Measurements from ENCODE around the gene CYS1. TPM values are rescaled to one million over a fixed set of nuclear protein-coding genes. Genes with fewer than 3 reads are reported as not detected.
"Not testable (repeated sequence)": the region's sequence is repeated elsewhere in the genome, so short reads cannot be mapped to it uniquely, and the experiment has no call there.

Gene CYS1
- total RNA-seq, 2 experiments from 2014 or later, result 0.11 to 0.14 TPM

DNA sequence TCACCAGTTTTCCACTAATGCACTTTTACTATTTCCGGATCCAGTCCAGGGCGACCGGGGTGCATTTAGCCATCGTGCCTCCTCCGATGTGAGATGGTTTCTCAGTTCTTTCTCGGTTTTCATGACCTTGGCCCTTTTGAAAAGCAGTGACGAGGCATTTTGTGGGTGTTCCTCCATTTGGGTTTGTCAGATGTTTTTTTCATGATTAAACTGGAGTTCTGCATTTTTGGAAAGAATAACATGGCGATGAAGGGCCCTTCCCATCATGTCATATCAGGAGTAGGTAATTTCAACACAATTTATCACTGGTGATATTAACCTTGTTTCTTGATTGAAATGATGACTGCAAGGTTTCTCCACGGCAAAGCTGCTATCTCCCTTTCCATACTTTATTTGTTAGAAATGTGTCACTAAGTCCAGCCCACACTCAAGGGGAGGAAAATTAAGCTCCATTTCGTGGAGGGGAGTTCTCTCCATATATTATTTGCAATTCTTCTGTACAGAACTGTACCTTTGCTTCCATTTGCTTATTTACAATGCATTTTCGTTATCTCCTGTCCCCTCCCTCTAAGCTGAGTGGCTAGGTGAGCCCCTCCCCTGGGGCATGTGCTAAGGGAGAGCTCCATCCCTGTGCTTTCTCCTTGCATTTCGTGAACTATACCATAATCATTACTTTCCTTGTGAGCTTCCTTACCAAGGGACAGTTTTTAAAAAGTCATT, 45.7 kb downstream of the CYS1 start:
- Mint-ChIP-seq H3K9me3 (no peaks in the 10 kb centered on the region), H3K4me3 (no peak overlapping the region), H3K36me3 (no peaks in the 10 kb centered on the region), H3K27ac (no peak overlapping the region), H3K27me3 (peaks cover 7% of the 10 kb centered on the region), H3K4me1 (peaks cover 5% of the 10 kb centered on the region)
- DNase-seq (no peak), ATAC-seq (ENCODE audit: low read depth) (no peak)
- POLR2A ChIA-PET, result no interaction called here

DNA sequence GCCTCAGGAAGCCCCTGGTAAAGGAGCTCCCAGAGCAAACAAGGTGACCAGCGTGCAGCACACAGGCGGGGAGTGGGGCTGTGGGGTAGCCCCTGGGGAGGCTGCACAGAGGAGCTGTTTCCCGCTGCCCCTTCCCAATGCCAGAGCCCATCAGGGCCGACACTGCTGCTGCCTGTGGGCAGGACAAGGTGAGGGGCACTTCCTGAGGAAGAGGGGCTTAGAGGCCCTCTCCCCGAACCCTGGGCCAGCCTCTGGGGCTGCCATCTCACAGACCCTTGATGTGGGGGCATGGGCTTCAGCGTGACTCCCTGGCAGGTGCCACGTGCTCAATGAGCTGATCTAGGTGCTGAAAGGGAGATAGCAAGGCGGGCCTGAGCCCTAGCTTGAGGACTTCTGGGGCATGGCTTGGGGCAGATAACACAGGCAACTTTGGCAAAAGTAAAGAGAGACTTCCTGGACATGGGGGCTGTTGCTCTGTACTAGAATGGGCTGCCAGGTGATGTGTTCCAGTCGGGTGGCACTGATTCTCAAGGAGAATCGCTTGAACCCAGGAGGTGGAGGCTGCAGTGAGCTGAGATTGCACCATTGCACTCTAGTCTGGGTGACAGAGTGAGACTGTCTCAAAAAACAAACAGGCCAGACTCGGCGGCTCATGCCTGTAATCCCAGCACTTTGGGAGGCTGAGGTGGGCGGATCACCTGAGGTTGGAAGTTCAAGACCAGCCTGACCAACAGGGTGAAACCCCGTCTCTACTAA, 46.8 kb downstream of the CYS1 start:
- POLR2A ChIA-PET, result no interaction called here
- ATAC-seq (ENCODE audit: low read depth) (no peak), DNase-seq (no peak)
- H3K36me3 Mint-ChIP-seq, result no peaks in the 10 kb centered on the region
- H3K4me1 Mint-ChIP-seq, result peaks cover 10% of the 10 kb centered on the region
- H3K27ac Mint-ChIP-seq, result no peak overlapping the region
- H3K27me3 Mint-ChIP-seq, result peaks cover 7% of the 10 kb centered on the region
- no peak overlapping the region for H3K4me3 Mint-ChIP-seq
- no peaks in the 10 kb centered on the region for H3K9me3 Mint-ChIP-seq

DNA sequence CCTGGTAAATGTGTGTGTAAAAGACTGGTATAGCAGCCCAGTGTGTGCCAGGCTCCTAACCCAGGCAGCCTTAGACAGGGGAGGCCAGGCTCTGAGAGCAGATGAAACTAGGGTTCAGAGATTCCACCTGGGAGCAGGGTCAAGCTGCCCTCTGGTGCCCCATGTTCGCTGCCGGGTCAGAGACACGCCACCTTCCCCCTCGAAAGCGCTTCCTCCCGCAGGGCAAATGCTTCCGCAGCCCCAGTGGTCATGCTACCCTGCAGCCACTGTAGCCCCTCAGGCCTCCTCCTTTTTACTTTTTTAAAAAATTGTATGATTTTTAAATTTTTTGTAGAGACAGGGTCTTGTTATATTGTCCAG, 47.5 kb downstream of the CYS1 start:
- peaks cover 7% of the 10 kb centered on the region for H3K27me3 Mint-ChIP-seq
- DNase-seq, result no peak
- no peaks in the 10 kb centered on the region for H3K9me3 Mint-ChIP-seq
- H3K4me1 Mint-ChIP-seq, result peaks cover 10% of the 10 kb centered on the region
- H3K4me3 Mint-ChIP-seq, result no peak overlapping the region
- POLR2A ChIA-PET, result no interaction called here
- no peaks in the 10 kb centered on the region for H3K36me3 Mint-ChIP-seq
- no peak for ATAC-seq (ENCODE audit: low read depth)
- H3K27ac Mint-ChIP-seq, result no peak overlapping the region

DNA sequence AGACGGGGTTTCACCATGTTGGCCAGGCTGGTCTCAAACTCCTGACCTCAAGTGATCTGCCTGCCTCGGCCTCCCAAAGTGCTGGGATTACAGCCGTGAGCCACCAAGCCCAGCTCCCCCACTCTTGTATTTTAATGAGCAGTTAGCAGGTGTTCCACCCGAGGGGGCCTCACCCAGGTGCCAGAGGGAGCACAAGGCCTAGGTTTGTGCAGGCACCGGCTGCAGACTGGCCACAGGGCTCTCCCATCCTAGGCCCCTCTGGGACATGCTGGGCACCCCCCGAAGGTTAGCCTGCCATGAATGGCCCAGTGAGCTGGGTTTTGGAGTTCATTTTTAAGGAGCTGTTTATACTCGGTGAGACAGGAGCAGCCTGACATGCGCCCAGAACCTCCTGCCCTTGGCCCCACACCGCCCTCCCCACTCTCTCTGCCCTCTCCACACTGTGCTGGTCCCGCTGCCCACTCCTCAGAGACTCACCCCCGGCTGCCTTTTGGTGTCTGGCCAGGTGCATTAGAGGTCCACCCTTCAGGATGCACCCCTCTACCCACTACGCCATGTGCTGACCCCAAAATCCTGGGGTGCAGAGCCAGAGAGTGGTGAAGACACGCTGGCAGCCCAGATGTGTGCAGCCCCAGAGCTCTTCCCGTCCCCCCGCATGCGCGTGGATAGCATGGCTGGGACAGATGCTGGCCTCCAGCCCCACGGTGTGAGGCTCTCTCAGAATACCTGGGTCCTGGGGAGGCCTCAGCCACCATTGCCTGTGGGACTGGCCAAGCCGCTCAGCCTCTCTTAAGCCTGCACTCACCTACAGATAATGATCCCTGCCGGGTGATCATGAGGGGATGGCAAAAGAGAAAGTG, 48.1 kb downstream of the CYS1 start:
- Mint-ChIP-seq H3K4me3 (no peak overlapping the region), H3K36me3 (no peaks in the 10 kb centered on the region), H3K9me3 (no peaks in the 10 kb centered on the region), H3K4me1 (peaks cover 10% of the 10 kb centered on the region), H3K27me3 (peaks cover 7% of the 10 kb centered on the region), H3K27ac (no peak overlapping the region)
- DNase-seq, result no peak
- POLR2A ChIA-PET, result no interaction called here
- no peak for ATAC-seq (ENCODE audit: low read depth)

DNA sequence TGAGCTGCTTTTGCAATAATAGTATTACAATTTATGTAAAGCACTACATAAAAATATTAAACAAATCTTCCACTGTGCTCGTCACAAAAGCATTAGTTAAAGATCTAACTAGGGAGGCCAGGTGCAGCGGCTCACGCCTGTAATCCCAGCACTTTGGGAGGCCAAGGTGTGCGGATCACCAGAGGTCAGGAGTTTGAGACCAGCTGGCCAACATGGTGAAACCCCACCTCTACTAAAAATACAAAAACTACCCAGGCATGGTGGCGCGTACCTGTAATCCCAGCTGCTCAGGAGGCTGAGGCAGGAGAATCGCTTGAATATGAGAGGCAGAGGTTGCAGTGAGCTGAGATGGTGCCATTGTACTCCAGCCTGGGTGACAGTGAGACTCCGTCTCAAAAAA, 49.4 kb downstream of the CYS1 start:
- not testable (repeated sequence) for H3K4me3 Mint-ChIP-seq

DNA sequence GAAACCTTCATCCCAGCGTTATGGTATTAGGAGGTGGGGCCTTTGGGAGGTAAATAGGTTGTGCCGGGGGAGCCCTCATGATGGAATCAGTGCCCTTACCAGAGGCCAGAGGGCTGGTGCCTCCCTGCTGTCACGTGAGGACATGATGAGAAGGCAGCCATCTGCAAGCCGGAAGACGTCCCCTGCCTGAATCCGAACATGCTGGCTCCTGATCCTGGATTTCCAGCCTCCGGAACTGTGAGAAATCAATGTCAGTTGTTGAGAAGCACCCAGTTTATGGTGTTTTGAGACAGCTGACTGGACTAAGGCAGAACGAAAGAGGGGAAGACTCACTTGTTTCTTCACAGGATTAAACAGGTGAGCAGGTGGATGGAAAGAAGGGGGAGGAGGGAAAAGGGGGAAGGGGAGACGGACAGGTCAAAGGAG, 49.9 kb downstream of the CYS1 start:
- Mint-ChIP-seq H3K36me3 (no peaks in the 10 kb centered on the region), H3K9me3 (no peaks in the 10 kb centered on the region), H3K4me1 (peaks cover 10% of the 10 kb centered on the region), H3K27me3 (peaks cover 4% of the 10 kb centered on the region), H3K4me3 (no peak overlapping the region), H3K27ac (no peak overlapping the region)
- ATAC-seq (ENCODE audit: low read depth), result no peak
- POLR2A ChIA-PET, result no interaction called here
- DNase-seq, result no peak

More for the DNA sequence above, 49.4 kb downstream of the CYS1 start:
- POLR2A ChIA-PET; H3K36me3 Mint-ChIP-seq; ATAC-seq (ENCODE audit: low read depth); H3K9me3 Mint-ChIP-seq; DNase-seq; H3K27me3 Mint-ChIP-seq; H3K27ac Mint-ChIP-seq: not testable (repeated sequence)
- H3K4me1 Mint-ChIP-seq, result peaks cover 10% of the 10 kb centered on the region

DNA sequence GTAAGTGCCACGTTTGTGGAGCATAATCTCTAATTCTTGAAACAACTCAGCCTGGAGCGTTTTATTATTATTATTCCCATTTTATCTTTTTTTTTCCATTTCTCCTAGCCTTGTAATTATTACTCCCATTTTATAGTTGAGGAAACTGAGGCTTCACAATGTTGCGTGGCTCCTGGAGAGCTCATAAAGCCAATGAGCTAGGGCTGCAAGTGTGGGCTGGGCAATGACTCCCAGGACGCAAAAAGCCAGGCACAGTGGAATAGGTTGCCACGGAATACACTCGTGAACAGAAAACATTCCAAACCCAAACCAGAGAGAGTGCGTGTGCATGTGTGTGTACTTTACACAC, 50.4 kb downstream of the CYS1 start:
- ATAC-seq (ENCODE audit: low read depth) (no peak), DNase-seq (no peak)
- Mint-ChIP-seq H3K27ac (peak overlapping the region; percentile 56), H3K4me3 (peak overlapping the region; percentile 46), H3K36me3 (no peaks in the 10 kb centered on the region), H3K9me3 (no peaks in the 10 kb centered on the region), H3K4me1 (peaks cover 10% of the 10 kb centered on the region), H3K27me3 (peaks cover 3% of the 10 kb centered on the region)
- POLR2A ChIA-PET, result interaction anchor here (1.1 to 2.0 kb wide), 3 partner anchors 13 to 186 kb away, joined by 3 to 11 read pairs (median 4); partner anchors contain the start of genes KLF11 and TAF1B

DNA sequence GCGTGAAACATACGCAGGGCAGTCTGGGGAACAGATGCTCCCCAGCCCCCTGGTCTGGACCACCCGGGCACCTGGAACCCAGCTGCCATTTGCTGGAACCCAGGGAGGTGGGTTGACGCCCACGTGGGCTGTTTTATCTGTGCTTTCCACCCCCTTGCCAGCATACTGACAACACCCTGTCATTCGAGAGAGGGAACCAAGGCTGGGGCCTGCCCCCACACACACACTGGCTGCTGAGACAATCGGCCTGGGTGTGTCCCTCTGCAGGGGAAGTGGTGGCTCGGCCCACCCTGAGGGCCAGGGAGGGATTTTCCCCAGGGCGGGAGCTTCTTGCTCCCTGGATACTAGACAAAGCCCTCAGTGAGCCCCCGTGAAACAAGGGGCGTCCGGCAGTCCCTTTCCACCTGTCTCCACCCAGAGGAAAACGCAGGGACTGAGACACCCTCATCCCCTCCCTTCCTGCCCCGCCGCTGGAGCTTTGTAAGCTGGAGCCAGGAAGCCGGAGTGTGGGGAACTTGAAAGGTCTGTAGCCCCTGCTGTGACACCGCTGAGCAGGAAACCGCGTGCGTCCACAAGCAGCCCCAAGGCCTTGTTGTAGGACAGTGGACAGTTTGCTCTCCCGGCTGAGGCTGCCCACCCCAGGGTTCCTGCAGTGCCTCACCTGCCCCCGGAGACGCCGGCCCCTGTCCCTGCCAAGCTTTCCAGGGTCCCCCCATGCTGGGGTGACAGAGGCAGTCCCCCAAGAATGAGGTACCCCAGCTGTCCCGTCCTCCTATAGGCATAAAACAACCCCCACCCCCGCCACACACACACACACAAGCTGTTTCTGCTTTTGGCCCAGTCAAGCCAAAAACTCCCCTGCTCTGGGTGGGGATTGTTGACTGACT, 51.0 kb downstream of the CYS1 start:
- no peaks in the 10 kb centered on the region for H3K36me3 Mint-ChIP-seq
- H3K27ac Mint-ChIP-seq, result peak overlapping the region; percentile 56
- peaks cover under 1% of the 10 kb centered on the region for H3K27me3 Mint-ChIP-seq
- peak overlapping the region; percentile 46 for H3K4me3 Mint-ChIP-seq
- peaks cover 8% of the 10 kb centered on the region for H3K4me1 Mint-ChIP-seq
- POLR2A ChIA-PET, result interaction anchor here (0.5 to 2.0 kb wide), 4 partner anchors 13 to 186 kb away, joined by 3 to 11 read pairs (median 4); partner anchors contain the start of genes KLF11 and TAF1B
- no peaks in the 10 kb centered on the region for H3K9me3 Mint-ChIP-seq
- peak; percentile 95 for ATAC-seq (ENCODE audit: low read depth)
- peak; percentile 57 for DNase-seq

DNA sequence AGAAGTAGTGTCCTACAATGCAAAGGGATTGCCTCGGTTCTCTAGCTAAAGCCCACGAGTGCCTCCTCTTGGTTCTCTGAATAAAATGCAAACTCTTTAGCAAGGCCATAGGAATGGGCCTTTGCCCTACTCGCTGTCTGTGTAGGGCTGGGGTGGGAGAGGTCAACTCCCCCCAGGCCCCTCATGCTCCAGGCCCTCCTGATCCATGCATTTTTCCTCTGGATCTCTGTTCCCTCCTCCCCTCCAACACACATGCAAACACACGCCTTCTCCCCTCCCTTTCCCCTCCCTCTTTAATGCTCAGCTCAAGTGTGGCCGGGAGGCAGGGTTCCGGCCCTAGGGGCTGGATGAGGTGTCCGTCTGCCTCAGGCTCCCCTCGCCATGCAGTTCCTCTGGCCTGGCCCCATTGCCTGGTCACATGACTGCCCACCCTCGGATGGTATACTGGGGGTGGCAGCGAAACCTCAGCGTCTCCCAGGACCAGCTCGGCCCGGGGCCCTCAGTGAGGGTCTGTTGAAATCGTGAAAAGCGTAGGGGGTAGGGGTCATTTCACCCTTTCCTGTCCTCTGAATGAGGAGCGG, 51.7 kb downstream of the CYS1 start:
- peak overlapping the region; percentile 56 for H3K27ac Mint-ChIP-seq
- no peaks in the 10 kb centered on the region for H3K27me3 Mint-ChIP-seq
- DNase-seq, result no peak
- H3K4me3 Mint-ChIP-seq, result no peak overlapping the region
- no peak for ATAC-seq (ENCODE audit: low read depth)
- POLR2A ChIA-PET, result interaction anchor here (0.5 to 2.0 kb wide), 4 partner anchors 14 to 185 kb away, joined by 3 to 11 read pairs (median 4); partner anchors contain the start of genes KLF11 and TAF1B
- no peaks in the 10 kb centered on the region for H3K36me3 Mint-ChIP-seq
- peaks cover 8% of the 10 kb centered on the region for H3K4me1 Mint-ChIP-seq
- no peaks in the 10 kb centered on the region for H3K9me3 Mint-ChIP-seq

DNA sequence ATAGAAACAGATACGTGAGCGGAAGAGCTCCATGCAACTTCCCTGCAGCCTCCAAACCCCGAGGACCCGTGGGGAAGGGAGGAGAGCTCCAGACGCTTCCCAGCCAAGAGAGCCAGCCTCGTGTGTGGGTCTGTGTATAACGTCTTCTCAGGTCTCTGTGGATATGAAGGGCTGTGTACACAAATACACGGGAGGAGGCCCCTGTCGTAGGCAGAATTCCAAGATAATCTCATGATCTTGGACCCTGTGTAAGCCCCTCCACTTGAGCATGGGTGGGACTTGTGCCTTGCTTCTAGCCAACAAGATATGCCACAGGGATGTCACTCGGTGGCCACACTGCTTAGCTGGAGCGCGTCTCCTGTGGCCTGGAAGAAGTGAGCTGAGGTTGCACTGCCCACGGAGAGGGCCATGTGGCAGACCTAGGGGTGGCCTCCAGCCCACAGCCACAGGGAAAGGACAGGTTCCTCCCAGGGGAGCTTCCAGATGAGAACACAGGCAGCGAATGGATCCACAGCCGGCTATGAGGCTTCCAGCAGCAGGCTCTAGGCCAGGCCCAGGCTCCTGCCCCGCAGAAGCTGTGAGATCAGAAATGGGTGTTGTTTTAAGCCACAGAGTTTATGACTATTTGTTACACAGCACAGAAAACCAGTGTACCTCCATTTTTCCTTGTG, 52.4 kb downstream of the CYS1 start:
- H3K36me3 Mint-ChIP-seq, result no peaks in the 10 kb centered on the region
- no peaks in the 10 kb centered on the region for H3K9me3 Mint-ChIP-seq
- H3K27ac Mint-ChIP-seq, result no peak overlapping the region
- POLR2A ChIA-PET, result interaction anchor here (2.0 kb wide), 1 partner anchor 16 kb away, joined by 11 read pairs; the partner anchor contains the start of gene KLF11
- no peaks in the 10 kb centered on the region for H3K27me3 Mint-ChIP-seq
- ATAC-seq (ENCODE audit: low read depth) (no peak), DNase-seq (no peak)
- peaks cover 8% of the 10 kb centered on the region for H3K4me1 Mint-ChIP-seq
- H3K4me3 Mint-ChIP-seq, result no peak overlapping the region

DNA sequence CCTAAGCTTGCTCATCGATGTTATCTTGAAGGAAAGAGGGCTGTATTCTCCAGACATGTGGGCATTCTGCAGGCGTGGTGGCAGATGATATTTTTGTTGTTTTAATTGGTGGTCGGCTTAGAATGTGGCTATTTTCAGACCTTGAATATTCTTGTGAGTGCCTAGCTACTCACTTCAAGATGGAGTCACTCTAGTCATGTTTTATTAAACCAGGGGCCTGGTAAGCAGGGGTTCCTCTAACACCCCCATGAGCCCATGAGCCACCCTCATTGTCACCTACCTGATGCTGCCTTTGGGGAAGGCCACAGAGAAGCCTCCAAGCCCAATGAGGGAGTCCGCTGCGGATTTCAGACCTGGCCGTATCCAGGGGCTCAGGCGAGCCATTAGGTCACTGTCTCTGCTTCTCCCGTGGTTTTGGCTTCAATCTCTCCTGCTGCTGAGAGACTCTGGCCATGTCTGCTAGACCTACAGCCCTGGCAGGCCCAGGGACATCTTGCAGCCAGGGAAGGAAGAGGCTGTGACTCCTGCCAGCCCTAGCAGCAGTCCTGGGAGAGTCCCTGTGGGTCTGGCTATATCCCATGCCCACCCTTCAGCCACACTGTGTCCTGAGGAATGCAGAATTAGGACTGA, 53.2 kb downstream of the CYS1 start:
- DNase-seq, result no peak
- Mint-ChIP-seq H3K4me3 (no peak overlapping the region), H3K27me3 (no peaks in the 10 kb centered on the region), H3K27ac (no peak overlapping the region), H3K36me3 (no peaks in the 10 kb centered on the region), H3K4me1 (peaks cover 8% of the 10 kb centered on the region), H3K9me3 (no peaks in the 10 kb centered on the region)
- POLR2A ChIA-PET, result no interaction called here
- ATAC-seq (ENCODE audit: low read depth), result no peak

Measured in activated naive CD8-positive, alpha-beta T cell treated with anti-CD3 and anti-CD28 coated beads, Interleukin-2, amount 10 ng/mL, durations not matched to agents 7 days and 5 days (primary cell).